Measurements from ENCODE around the gene ACTN4.
"Not testable (repeated sequence)": the region's sequence is repeated elsewhere in the genome, so short reads cannot be mapped to it uniquely, and the experiment has no call there.

ACTN4 gene

DNA sequence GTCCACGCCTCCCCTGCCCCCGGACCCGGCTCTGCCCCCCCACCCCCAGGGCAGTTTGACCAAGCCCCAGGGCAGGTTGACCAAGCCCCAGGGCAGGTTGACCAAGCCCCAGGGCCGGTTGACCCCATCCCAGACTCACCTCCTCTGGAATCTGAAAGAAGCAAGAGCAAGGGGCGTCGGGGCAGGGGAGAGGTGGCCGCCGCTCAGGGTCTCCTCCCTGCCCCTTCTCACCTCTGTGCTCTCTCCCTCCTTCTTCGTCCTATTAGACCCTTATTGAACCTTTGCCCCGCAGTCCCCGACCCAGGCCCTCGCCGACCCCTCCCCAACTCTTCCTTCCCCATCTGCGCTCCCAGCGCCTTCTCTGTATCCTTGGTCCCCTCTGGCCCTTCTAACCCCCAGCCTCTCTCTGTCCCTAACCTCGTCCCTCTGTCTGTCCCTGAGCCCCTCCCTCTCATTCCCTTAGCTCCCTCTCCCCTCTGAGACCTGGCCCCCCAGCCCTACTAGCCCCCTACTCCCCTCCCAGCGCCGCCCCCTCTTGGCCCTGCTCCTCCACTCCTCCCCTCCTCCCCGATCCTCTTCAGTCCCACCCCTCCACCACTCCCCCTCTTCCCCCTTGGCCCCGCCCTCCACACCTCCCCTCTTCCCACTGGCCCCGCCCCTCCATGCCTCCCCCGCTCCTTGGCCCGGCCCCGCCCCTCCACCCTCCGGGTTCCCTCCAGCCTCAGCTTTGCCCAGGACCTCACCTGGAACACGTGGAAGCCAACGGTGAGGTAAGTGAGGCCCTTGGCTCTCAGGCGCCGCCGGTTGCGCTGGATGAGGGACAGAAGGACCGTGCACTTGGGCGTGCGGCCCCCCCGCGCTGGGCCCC lies 89.2 kb downstream of the ACTN4 start:
- peak; percentile 70 to 72 for DNase-seq (ENCODE audit: low read depth in 2 of 2)

GRCh38 chr19:38737281-38737865 lies 89.9 kb downstream of the ACTN4 start:
- DNase-seq (ENCODE audit: low read depth in 2 of 2), result no peak

DNA sequence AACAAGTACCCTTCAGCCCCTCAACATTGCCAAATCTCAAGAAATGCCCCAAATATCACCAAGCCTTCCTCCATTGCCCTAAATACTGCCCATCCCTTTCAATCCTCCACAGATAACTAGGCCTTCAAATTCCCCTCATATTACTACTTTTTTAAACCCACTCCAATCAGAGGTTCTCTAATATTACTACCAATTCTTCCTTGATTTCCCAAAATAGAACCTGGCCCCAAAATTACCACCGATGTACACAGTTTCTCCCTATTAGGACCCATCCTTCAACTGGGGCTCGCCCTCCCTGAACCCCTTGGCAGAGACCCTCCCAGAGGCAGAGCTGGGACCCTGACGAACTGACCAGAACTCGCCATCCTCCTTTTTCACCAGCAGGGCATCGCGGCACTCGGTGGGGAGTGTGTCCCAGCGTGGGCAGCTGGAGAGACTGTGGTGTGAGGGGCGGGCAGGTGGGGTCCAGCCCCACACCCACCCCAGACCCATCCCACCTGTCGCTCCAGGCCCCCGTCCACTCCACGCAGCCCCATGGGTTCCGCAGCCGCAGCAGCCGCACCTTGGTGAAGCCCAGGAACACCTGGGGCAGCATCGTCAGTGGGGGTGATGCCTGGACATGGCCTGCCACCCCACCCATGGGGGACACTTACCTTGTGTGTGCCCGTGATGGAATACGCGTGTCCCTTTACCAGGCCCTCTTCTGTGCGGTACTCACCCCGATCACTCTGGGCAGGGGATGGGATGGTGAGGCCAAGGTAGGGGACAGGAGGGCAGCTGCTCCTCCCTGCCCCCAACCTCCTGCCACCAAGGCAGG lies 90.7 kb downstream of the ACTN4 start:
- DNase-seq (ENCODE audit: low read depth in 2 of 2), result no peak

GRCh38 chr19:38739440-38740256 lies 92.2 kb downstream of the ACTN4 start:
- no peak for DNase-seq (ENCODE audit: low read depth in 2 of 2)

- no peak for DNase-seq (ENCODE audit: low read depth in 2 of 2)
Observed at GRCh38 chr19:38740257-38740592, 92.8 kb downstream of the ACTN4 start.

GRCh38 chr19:38740932-38741331 lies 93.5 kb downstream of the ACTN4 start:
- DNase-seq (ENCODE audit: low read depth in 2 of 2), result no peak

- DNase-seq (ENCODE audit: low read depth in 2 of 2), result no peak
Observed at GRCh38 chr19:38741670-38742069, 94.2 kb downstream of the ACTN4 start.

- no peak for DNase-seq (ENCODE audit: low read depth in 2 of 2)
Observed at GRCh38 chr19:38742296-38742695, 94.8 kb downstream of the ACTN4 start.

- no peak for DNase-seq (ENCODE audit: low read depth in 2 of 2)
Observed at GRCh38 chr19:38742906-38743305, 95.5 kb downstream of the ACTN4 start.

DNA sequence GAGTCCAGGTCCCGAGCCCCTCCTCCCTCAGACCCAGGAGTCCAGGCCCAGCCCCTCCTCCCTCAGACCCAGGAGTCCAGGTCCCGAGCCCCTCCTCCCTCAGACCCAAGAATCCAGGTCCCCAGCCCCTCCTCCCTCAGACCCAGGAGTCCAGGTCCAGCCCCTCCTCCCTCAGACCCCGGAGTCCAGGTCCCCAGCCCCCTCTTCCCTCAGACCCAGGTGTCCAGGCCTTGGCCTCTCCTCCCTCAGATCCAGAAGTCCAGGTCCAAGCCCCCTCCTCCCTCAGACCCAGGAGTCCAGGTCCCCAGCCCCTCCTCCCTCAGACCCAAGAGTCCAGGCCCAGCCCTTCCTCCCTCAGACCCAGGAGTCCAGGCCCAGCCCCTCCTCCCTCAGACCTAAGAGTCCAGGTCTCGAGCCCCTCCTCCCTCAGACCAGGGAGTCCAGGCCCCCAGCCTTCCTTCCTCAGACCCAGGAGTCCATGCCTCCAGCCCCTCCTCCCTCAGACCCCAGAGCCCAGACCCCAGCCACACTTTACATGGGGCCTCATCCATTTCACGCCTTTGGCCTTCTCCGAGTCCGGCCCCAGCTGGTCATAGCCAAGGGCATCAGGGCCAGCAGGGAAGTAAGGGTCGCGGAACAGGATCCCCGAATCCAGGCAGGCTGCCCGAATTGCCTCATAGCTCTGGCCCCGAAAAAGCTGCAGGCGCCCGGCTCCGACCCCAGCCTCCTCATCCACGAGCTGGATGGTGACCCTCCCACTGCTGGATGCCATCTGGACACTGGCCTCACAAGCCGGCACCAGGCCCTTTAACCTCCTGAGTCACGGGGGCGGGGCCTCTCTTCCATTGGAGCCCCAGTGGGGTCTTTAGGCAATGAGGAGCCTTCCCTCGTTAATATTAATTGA lies 96.2 kb downstream of the ACTN4 start:
- DNase-seq (ENCODE audit: low read depth in 2 of 2), result no peak

DNA sequence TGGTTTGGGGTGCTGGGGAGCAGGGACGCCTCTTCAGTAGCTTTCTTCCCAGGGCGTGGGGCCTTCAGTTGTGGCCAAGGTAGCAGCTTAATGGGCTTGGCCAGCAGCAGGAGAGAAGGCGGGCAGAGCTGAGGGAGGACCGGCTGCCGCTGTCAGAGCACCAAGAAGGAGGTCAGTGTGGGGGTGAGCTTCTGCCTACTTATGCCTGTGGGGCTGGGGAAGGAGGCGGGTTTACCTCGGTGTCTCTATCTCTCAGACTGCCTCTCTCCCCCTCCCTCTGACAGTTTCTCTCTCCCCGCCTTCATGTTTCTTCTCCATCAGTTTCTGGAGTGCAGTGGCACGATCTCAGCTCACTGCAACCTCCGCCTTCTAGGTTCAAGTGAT lies 96.8 kb downstream of the ACTN4 start, which contains the start of gene CAPN12:
TSS of gene CAPN12 (minus strand) at position 177 of the 384 bp plus-strand sequence. CDS start 309 bp downstream, outside the sequence.
- no peak for DNase-seq (ENCODE audit: low read depth in 2 of 2)

DNA sequence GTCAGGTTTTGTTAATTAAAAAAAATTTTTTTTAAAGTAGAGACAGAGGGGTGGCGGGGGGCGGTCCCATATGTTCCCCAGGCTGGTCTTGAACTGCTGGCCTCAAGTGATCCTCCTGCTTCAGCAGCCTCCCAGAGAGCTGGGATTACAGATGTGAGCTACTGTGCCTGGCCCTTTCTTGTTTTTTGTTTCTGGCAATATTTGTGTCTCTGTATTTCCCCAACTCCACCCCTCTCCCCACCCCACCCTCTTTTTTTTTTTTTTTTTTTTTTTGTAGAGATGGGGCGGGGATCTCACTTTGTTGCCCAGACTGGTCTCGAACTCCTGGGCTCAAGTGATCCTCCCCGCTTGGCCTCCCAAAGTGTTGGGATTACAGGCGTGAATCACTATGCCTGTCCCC lies 97.4 kb downstream of the ACTN4 start:
- DNase-seq (ENCODE audit: low read depth in 2 of 2), result no peak

DNA sequence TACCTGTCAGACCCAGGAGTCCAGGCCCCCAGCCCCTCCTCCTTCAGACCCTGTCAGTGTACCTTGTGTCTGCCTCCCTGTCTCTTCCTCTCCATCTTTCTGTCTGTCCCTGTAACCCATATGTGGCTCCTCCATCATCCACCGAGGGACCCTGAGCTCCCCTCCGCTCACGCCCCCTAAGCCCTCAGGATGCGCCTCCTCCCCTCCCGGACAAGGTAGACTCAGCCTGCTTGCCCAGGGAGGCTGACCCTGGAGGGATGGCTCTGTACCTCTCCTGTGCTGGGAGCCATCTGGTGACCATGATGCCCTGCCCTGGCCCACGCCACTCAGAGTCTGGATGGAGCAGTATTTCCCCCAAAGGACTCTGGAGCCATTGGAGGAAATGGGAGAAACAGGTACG lies 97.9 kb downstream of the ACTN4 start:
- DNase-seq (ENCODE audit: low read depth in 2 of 2), result no peak

DNA sequence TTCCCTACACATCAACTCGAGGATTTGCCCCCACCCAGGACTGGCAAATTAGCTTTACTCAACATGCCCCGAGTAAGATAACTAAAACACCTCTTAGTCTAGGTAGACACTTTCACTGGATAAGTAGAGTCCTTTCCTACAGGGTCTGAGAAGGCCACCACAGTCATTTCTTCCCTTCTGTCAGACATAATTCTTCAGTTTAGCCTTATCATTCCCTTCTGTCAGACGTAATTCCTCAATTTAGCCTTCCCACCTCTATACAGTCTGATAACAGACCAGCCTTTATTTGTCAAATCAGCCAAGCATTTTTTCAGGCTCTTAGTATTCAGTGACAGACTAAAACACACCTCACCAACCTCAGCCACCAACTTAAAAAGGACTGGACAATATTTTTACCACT lies 106.3 kb downstream of the ACTN4 start:
- DNase-seq (ENCODE audit: low read depth in 2 of 2), result not testable (repeated sequence)

DNA sequence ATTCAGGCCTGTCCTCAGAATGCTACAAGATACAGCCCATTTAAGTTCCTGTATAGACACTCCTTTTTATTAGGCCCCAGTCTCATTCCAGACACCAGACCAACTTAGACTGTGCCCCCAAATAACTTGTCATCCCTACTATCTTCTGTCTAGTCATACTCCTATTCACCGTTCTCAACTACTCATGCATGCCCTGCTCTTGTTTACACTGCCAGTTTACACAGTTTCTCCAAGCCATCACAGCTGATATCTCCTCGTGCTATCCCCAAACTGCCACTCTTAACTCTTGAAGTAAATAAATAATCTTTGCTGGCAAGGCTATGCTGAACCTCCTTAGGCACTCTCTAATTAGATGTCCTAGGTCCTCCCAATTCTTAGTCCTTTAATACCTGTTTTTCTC lies 106.7 kb downstream of the ACTN4 start:
- DNase-seq (ENCODE audit: low read depth in 2 of 2), result not testable (repeated sequence)

- DNase-seq (ENCODE audit: low read depth in 2 of 2), result no peak
Observed at GRCh38 chr19:38759590-38760003, 112.1 kb downstream of the ACTN4 start.

DNA sequence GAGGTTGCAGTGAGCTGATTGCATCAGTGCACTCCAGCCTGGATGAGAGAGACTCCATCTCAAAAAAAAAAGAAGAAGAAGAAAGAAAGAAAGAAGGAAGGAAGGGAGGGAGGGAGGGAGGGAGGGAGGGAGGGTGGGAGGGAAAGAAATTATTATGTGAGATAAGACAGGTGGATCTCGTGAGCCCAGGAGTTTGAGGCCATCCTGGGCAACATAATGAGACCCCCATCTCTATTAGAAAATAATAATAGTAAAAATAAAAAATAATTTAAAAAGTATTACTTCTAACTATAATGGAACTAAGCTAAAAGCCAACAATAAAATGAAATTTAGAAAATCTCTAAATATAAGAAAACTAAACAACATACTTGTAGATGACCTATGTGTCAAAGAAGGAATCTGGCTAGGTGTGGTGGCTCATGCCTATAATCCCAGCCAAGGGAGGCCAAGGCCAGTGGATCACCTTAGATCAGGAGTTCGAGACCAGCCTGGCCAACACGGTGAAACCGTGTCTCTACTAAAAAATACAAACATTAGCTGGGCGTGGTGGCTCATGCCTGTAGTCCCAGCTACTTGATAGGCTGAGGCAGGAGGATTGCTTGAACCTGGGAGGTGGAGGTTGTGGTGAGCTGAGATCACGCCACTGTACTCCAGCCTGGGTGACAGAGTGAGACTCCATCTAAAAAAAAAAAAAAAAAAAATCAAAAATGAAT lies 113.5 kb downstream of the ACTN4 start:
- not testable (repeated sequence) for DNase-seq (ENCODE audit: low read depth in 2 of 2)

DNA sequence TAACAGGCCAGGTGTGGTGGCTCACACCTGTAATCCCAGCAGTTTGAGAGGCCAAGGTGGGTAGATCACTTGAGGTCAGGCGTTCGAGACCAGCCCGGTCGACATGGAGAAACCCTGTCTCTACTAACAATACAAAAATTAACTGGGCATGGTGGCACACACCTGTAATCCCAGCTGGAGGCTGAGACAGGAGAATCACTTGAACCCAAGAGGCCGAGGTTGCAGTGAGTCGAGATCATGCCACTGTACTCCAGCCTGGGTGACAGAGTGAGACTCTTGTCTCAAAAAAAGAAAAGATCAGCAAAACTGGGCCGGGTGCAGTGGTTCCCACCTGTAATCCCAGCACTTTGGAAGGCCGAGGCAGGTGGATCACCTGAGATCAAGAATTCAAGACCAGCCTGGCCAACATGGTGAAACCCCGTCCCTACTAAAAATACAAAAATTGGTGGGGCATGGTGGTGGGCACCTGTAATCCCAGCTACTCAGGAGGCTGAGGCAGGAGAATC lies 114.5 kb downstream of the ACTN4 start:
- not testable (repeated sequence) for DNase-seq (ENCODE audit: low read depth in 2 of 2)

DNA sequence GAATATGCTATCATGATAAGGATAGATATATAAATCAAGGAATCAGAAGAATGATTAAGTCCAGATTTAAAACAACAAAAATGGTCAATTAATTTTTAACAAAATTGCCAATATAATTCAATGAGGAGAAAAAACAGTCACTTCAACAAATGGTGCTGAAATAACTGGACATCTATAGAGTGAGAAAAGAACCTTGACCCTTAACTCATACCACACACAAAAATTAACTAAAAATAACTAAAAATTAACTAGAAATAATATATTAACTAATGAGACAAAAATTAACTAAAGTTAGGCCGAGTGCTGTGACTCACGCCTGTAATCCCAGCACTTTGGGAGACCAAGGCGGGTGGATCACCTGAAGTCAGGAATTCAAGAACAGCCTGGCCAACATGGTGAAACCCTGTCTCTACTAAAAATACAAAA lies 116.4 kb downstream of the ACTN4 start:
- DNase-seq (ENCODE audit: low read depth in 2 of 2), result no peak

GRCh38 chr19:38765214-38765613 lies 117.8 kb downstream of the ACTN4 start:
- no peak for DNase-seq (ENCODE audit: low read depth in 2 of 2)

All from stimulated activated CD4-positive, alpha-beta T cell treated with anti-CD3 and anti-CD28 coated beads, Interleukin-1b, Interleukin-23, amount 100 ng/mL, for 4 hours (primary cell).